ENCODE measurements around the gene MAP7.

The MAP7 gene

GRCh38 chr6:136338486-136338885 is 211.7 kb downstream of the MAP7 start:
- H3K4me3 Mint-ChIP-seq = no peak overlapping the region
- no peaks in the 10 kb centered on the region for H3K36me3 Mint-ChIP-seq (ENCODE audit: insufficient read depth)
- H3K9me3 Mint-ChIP-seq = no peaks in the 10 kb centered on the region
- no peak for ATAC-seq (replicated peaks; ENCODE audit: extremely low read depth, poor library complexity, severe bottlenecking)
- H3K27me3 Mint-ChIP-seq = no peaks in the 10 kb centered on the region
- no peaks in the 10 kb centered on the region for H3K4me1 Mint-ChIP-seq
- H3K27ac Mint-ChIP-seq (ENCODE audit: low read depth) = no peak overlapping the region
- DNase-seq (ENCODE audit: low spot score in 2 of 2) = no peak

GRCh38 chr6:136337606-136338005 is 212.6 kb downstream of the MAP7 start:
- H3K27ac Mint-ChIP-seq (ENCODE audit: low read depth) = no peak overlapping the region
- DNase-seq (ENCODE audit: low spot score in 2 of 2) = no peak
- no peak overlapping the region for H3K4me3 Mint-ChIP-seq
- no peak for ATAC-seq (replicated peaks; ENCODE audit: extremely low read depth, poor library complexity, severe bottlenecking)
- H3K9me3 Mint-ChIP-seq = no peaks in the 10 kb centered on the region
- H3K4me1 Mint-ChIP-seq = no peaks in the 10 kb centered on the region
- H3K36me3 Mint-ChIP-seq (ENCODE audit: insufficient read depth) = no peaks in the 10 kb centered on the region
- no peaks in the 10 kb centered on the region for H3K27me3 Mint-ChIP-seq

GRCh38 chr6:136337121-136337520 is 213.1 kb downstream of the MAP7 start:
- no peaks in the 10 kb centered on the region for H3K4me1 Mint-ChIP-seq
- H3K27me3 Mint-ChIP-seq = no peaks in the 10 kb centered on the region
- ATAC-seq (replicated peaks; ENCODE audit: extremely low read depth, poor library complexity, severe bottlenecking) = no peak
- no peaks in the 10 kb centered on the region for H3K36me3 Mint-ChIP-seq (ENCODE audit: insufficient read depth)
- no peak overlapping the region for H3K27ac Mint-ChIP-seq (ENCODE audit: low read depth)
- no peak overlapping the region for H3K4me3 Mint-ChIP-seq
- DNase-seq (ENCODE audit: low spot score in 2 of 2) = no peak
- no peaks in the 10 kb centered on the region for H3K9me3 Mint-ChIP-seq

- no peaks in the 10 kb centered on the region for H3K4me1 Mint-ChIP-seq
- H3K9me3 Mint-ChIP-seq = no peaks in the 10 kb centered on the region
- DNase-seq (ENCODE audit: low spot score in 2 of 2) = no peak
- H3K27me3 Mint-ChIP-seq = no peaks in the 10 kb centered on the region
- no peak for ATAC-seq (replicated peaks; ENCODE audit: extremely low read depth, poor library complexity, severe bottlenecking)
- no peaks in the 10 kb centered on the region for H3K36me3 Mint-ChIP-seq (ENCODE audit: insufficient read depth)
- H3K4me3 Mint-ChIP-seq = no peak overlapping the region
- no peak overlapping the region for H3K27ac Mint-ChIP-seq (ENCODE audit: low read depth)
Observed at GRCh38 chr6:136335736-136336363, 214.4 kb downstream of the MAP7 start.

- no peaks in the 10 kb centered on the region for H3K36me3 Mint-ChIP-seq (ENCODE audit: insufficient read depth)
- no peaks in the 10 kb centered on the region for H3K4me1 Mint-ChIP-seq
- no peaks in the 10 kb centered on the region for H3K9me3 Mint-ChIP-seq
- no peak for DNase-seq (ENCODE audit: low spot score in 2 of 2)
- H3K27me3 Mint-ChIP-seq = no peaks in the 10 kb centered on the region
- no peak for ATAC-seq (replicated peaks; ENCODE audit: extremely low read depth, poor library complexity, severe bottlenecking)
- H3K4me3 Mint-ChIP-seq = no peak overlapping the region
- H3K27ac Mint-ChIP-seq (ENCODE audit: low read depth) = no peak overlapping the region
Observed at GRCh38 chr6:136334853-136335252, 215.4 kb downstream of the MAP7 start.

- ATAC-seq (replicated peaks; ENCODE audit: extremely low read depth, poor library complexity, severe bottlenecking) (no peak), DNase-seq (ENCODE audit: low spot score in 2 of 2) (no peak)
- Mint-ChIP-seq H3K4me3 (no peak overlapping the region), H3K27ac (ENCODE audit: low read depth) (no peak overlapping the region), H3K36me3 (ENCODE audit: insufficient read depth) (no peaks in the 10 kb centered on the region), H3K4me1 (no peaks in the 10 kb centered on the region), H3K27me3 (no peaks in the 10 kb centered on the region), H3K9me3 (no peaks in the 10 kb centered on the region)
Observed at GRCh38 chr6:136334465-136334846, 215.8 kb downstream of the MAP7 start.

- Mint-ChIP-seq H3K27ac (ENCODE audit: low read depth) (no peak overlapping the region), H3K27me3 (no peaks in the 10 kb centered on the region), H3K9me3 (no peaks in the 10 kb centered on the region), H3K4me3 (no peak overlapping the region), H3K36me3 (ENCODE audit: insufficient read depth) (no peaks in the 10 kb centered on the region), H3K4me1 (no peaks in the 10 kb centered on the region)
- DNase-seq (ENCODE audit: low spot score in 2 of 2) (no peak), ATAC-seq (replicated peaks; ENCODE audit: extremely low read depth, poor library complexity, severe bottlenecking) (no peak)
Observed at GRCh38 chr6:136333824-136334464, 216.3 kb downstream of the MAP7 start.

- no peak for ATAC-seq (replicated peaks; ENCODE audit: extremely low read depth, poor library complexity, severe bottlenecking)
- Mint-ChIP-seq H3K36me3 (ENCODE audit: insufficient read depth) (no peaks in the 10 kb centered on the region), H3K9me3 (no peaks in the 10 kb centered on the region), H3K27ac (ENCODE audit: low read depth) (no peak overlapping the region), H3K4me1 (no peaks in the 10 kb centered on the region), H3K27me3 (no peaks in the 10 kb centered on the region), H3K4me3 (no peak overlapping the region)
- DNase-seq (ENCODE audit: low spot score in 2 of 2) = no peak
Observed at GRCh38 chr6:136331461-136331860, 218.8 kb downstream of the MAP7 start.

GRCh38 chr6:136330634-136331033 is 219.6 kb downstream of the MAP7 start:
- Mint-ChIP-seq H3K27ac (ENCODE audit: low read depth) (no peak overlapping the region), H3K9me3 (no peaks in the 10 kb centered on the region), H3K4me3 (no peak overlapping the region), H3K4me1 (no peaks in the 10 kb centered on the region), H3K27me3 (no peaks in the 10 kb centered on the region), H3K36me3 (ENCODE audit: insufficient read depth) (no peaks in the 10 kb centered on the region)
- DNase-seq (ENCODE audit: low spot score in 2 of 2) = no peak
- ATAC-seq (replicated peaks; ENCODE audit: extremely low read depth, poor library complexity, severe bottlenecking) = no peak

- H3K4me1 Mint-ChIP-seq = no peaks in the 10 kb centered on the region
- peak; percentile 32 for ATAC-seq (replicated peaks; ENCODE audit: extremely low read depth, poor library complexity, severe bottlenecking)
- H3K4me3 Mint-ChIP-seq = no peak overlapping the region
- H3K27ac Mint-ChIP-seq (ENCODE audit: low read depth) = no peak overlapping the region
- no peaks in the 10 kb centered on the region for H3K36me3 Mint-ChIP-seq (ENCODE audit: insufficient read depth)
- no peaks in the 10 kb centered on the region for H3K9me3 Mint-ChIP-seq
- no peaks in the 10 kb centered on the region for H3K27me3 Mint-ChIP-seq
- no peak for DNase-seq (ENCODE audit: low spot score in 2 of 2)
Observed at GRCh38 chr6:136326038-136326553, 224.1 kb downstream of the MAP7 start.

- H3K4me1 Mint-ChIP-seq = no peaks in the 10 kb centered on the region
- DNase-seq (ENCODE audit: low spot score in 2 of 2) = no peak
- no peak overlapping the region for H3K4me3 Mint-ChIP-seq
- no peaks in the 10 kb centered on the region for H3K36me3 Mint-ChIP-seq (ENCODE audit: insufficient read depth)
- no peaks in the 10 kb centered on the region for H3K27me3 Mint-ChIP-seq
- H3K9me3 Mint-ChIP-seq = no peaks in the 10 kb centered on the region
- ATAC-seq (replicated peaks; ENCODE audit: extremely low read depth, poor library complexity, severe bottlenecking) = no peak
- no peak overlapping the region for H3K27ac Mint-ChIP-seq (ENCODE audit: low read depth)
Observed at GRCh38 chr6:136324686-136325380, 225.4 kb downstream of the MAP7 start.

- Mint-ChIP-seq H3K9me3 (no peaks in the 10 kb centered on the region), H3K27ac (ENCODE audit: low read depth) (no peak overlapping the region), H3K36me3 (ENCODE audit: insufficient read depth) (no peaks in the 10 kb centered on the region), H3K27me3 (no peaks in the 10 kb centered on the region), H3K4me1 (no peaks in the 10 kb centered on the region), H3K4me3 (no peak overlapping the region)
- no peak for DNase-seq (ENCODE audit: low spot score in 2 of 2)
- no peak for ATAC-seq (replicated peaks; ENCODE audit: extremely low read depth, poor library complexity, severe bottlenecking)
Observed at GRCh38 chr6:136323431-136324112, 226.7 kb downstream of the MAP7 start.
